ENCODE measurements around the gene MIGA2.

The MIGA2 gene

GRCh38 chr9:129075996-129076639 lies 39.7 kb downstream of the MIGA2 start:
- DNase-seq, result no peak

- DNase-seq, result no peak
Measured at GRCh38 chr9:129076640-129077037, 40.2 kb downstream of the MIGA2 start.

- DNase-seq, result no peak
Measured at GRCh38 chr9:129077236-129077635, 40.8 kb downstream of the MIGA2 start.

GRCh38 chr9:129078691-129079503 lies 42.5 kb downstream of the MIGA2 start:
- no peak for DNase-seq

- DNase-seq, result no peak
Measured at GRCh38 chr9:129079829-129080228, 43.4 kb downstream of the MIGA2 start.

GRCh38 chr9:129080298-129080600 lies 43.8 kb downstream of the MIGA2 start:
- peak; percentile 4 for DNase-seq

- peak; percentile 98 for DNase-seq
Measured at GRCh38 chr9:129080601-129081387, 44.4 kb downstream of the MIGA2 start, which contains the start of gene DOLPP1. Gene DOLPP1, plus strand, starts transcription at chr9:129081111. Its CDS starts 21 bp downstream, at chr9:129081132.

- DNase-seq, result peak; percentile 28
Measured at GRCh38 chr9:129081388-129081904, 45.0 kb downstream of the MIGA2 start.

- no peak for DNase-seq
Measured at GRCh38 chr9:129084087-129084486, 47.7 kb downstream of the MIGA2 start.

- DNase-seq, result no peak
Measured at GRCh38 chr9:129089246-129089645, 52.8 kb downstream of the MIGA2 start.

GRCh38 chr9:129093602-129094386 lies 57.4 kb downstream of the MIGA2 start:
- DNase-seq, result no peak

- DNase-seq, result no peak
Measured at GRCh38 chr9:129094387-129095169, 58.2 kb downstream of the MIGA2 start.

- DNase-seq, result no peak
Measured at GRCh38 chr9:129095170-129095667, 58.8 kb downstream of the MIGA2 start.

GRCh38 chr9:129095908-129096307 lies 59.5 kb downstream of the MIGA2 start:
- DNase-seq, result no peak

- DNase-seq, result no peak
Measured at GRCh38 chr9:129097671-129098306, 61.4 kb downstream of the MIGA2 start.

- DNase-seq, result no peak
Measured at GRCh38 chr9:129098328-129098727, 61.9 kb downstream of the MIGA2 start.

- no peak for DNase-seq
Measured at GRCh38 chr9:129100383-129101169, 64.2 kb downstream of the MIGA2 start.

- DNase-seq, result no peak
Measured at GRCh38 chr9:129101279-129101678, 64.9 kb downstream of the MIGA2 start.

- no peak for DNase-seq
Measured at GRCh38 chr9:129102095-129102525, 65.7 kb downstream of the MIGA2 start.

All from DMS79 treated with DMSO at 0.1 percent for 48 hours (cell line).